Suppressor macrophage treated with lipopolysaccharide for 1 hour (primary cell): ENCODE measurements around the gene NDUFA13.

Experiments
- DNase-seq, 3 donors: peaks; one replicate each; pipeline ENCODE4 v3.0.0-alpha.2; 2020 to 2022

NDUFA13 gene

DNA sequence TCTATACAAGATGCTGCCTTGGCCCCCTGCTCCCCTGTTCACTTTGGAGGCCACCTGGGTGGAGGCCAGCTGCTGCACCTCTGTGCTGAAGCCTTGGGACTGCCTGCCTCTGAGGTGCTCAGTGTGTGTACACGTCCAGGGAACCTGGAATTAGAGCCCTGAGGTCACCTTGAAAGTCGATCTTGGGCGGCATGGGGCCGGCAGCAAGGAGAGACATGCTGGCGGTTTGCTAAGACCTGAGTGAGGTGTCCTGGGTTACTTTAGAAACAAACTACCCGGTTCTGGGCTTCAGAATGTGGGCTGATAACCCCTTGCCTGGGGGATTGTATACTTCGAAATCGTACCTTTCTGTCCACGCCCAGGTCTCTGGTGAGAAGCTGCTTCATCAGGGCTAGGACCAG is 26.2 kb upstream of the NDUFA13 start:
- no peak for DNase-seq

DNA sequence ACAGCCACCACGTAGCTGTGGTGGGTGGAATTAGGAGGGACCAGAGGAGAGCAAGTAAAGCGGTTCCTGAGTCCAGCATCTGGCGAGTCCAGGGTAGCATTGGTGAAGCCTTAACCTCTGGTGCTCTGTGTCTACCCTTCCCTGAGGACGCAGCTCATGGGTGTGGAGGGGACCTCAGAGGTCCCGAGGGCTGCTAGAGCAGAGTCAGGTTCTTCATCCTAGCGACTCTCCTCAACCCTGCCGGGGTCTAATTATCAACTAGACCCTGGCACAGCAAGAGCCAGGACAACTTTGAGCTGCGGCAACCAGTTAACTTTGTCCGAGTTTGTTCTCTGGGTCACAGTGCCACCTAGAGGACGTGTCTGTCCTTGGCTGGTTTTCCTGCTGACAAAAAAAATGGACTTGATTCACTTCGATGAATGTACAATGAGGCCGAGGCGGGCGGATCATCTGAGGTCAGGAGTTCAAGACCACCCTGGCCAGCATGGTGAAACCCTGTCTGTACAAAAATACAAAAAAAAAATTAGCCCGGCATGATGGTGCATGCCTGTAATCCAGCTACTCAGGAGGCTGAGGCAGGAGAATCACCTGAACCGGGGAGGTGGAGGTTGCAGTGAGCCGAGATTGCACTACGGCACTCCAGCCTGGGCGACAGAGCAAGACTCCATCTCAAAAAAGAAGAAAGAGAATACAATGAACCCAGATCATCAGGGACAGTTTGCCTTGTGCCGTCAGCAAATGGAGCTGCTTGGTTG is 25.6 kb upstream of the NDUFA13 start:
- DNase-seq: peak; percentile 78 to 85 (median 83)

DNA sequence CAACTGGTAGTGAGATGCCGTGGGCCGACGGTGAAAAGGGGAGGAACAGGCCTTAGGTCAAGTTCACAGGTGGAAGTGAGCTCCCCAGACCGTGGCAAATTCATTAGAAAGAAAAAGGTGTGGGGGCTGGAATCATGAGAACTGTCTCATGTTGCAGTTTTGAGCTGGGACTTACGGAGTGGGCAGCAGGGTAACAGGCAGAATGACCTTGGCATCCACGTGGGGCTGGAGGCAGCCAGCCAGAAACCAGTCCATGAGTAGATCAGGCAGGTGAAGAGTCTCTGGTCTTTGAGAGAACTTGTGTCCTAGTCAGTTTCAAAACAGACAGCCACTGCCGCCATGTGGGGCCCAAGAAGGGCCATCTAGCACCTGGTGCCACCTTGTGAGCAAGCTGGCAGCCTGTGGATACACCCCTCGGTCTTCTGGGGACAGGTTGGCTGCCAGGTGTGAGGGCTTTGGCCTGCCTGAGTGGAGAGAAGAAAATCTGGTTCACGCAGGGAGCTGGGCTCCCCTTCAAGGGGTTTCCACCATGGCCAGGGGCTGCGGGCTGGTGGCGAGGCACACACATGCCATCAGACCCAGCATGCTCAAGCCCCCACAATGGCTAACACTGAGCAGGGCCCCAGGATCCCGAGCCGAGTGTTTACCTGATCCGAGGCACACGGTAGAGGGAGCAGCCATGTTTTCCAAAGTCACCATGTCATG is 24.6 kb upstream of the NDUFA13 start:
- no peak for DNase-seq

DNA sequence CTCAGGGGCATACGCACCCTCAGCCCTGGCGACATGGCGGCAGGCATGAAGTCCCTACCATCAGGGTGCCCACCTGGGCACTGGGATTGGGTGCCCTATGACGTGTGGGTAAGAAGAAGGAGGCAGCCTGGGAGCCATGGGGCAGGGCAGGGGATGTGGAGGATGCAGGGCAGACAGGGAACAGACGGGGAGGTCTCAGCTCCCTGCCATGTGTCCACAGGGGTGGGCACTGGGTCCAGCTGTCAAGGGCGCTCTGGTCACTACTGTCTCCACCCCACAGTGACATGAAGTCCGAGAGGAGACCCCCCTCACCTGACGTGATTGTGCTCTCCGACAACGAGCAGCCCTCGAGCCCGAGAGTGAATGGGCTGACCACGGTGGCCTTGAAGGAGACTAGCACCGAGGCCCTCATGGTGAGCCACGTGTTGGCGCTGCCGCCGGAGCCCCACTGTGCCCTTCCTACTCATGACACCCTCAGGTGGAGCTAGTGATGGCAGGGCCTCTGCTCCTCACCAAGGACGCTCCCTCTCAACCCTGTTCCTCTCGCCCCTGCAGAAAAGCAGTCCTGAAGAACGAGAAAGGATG is 23.9 kb upstream of the NDUFA13 start:
- no peak for DNase-seq

DNA sequence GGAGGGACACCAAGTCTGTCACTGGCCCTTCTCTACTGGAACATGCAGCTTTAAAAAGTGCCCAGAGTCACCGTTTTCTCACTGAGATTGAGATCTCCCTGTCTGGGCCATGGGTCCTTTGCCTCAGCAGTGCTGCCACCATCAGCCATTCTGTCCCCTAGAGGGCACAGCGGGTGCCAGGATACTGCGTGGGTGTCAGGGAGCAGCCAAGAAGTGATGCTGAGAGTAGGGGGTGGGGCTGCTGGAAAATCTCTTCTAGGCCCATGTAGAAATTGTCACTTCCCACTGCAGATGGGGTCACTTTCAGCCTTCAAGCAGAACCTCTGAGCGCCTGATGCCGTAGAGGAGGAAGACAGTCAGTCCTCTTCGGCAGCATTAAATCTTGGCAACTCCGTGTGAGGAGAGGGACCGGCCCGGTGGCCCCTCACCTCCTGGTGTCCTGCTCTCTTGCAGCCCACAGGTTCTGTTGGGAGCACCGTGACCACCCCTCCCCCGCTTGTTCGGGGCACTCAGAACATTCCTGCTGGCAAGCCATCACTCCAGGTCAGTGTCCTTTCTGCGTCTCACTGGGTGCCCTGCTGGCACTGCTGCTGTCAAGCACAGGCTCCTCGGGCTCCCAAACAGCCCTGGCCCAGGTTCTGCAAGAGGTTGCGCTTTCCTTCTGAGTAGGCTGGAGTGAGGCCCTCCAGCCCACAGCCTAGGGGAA is 22.0 kb upstream of the NDUFA13 start:
- peak in 1 of 3 donors; percentile 25 for DNase-seq

DNA sequence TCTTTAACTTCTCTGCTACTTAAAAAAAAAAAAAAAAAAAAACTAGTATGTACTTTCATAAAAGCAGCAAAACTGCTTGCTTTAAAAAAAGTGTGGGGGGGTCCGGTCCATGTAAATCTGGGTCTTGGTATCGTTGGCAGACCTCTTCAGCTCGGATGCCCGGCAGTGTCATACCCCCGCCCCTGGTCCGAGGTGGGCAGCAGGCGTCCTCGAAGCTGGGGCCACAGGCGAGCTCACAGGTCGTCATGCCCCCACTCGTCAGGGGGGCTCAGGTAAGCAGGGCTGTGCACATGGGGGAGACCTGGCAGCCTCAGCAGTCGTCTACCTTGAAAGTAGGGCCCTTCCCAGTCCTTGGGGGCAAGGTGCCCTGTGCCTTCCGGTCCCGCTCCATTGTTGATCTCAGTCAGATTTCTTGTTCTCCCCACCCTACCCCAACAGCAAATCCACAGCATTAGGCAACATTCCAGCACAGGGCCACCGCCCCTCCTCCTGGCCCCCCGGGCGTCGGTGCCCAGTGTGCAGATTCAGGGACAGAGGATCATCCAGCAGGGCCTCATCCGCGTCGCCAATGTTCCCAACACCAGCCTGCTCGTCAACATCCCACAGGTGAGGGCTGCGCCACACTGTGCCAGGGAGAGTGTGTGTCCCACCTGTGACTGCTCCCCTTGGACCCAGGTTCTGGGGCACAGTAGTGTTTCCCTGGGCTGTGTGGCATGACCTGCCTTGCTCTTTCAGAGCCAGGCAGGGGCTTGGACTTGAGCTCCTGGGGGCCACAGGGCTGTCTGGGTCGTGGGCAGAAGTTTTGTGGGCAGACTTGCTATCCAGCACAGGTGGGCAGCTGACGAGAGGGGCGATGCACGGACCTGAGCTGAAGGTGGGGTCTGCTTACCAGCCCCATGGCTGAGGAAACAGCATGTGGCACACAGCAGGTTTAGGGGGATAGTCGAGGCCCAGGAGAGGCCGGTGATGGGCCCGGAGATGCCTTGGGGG is 20.1 kb upstream of the NDUFA13 start:
- DNase-seq: no peak

DNA sequence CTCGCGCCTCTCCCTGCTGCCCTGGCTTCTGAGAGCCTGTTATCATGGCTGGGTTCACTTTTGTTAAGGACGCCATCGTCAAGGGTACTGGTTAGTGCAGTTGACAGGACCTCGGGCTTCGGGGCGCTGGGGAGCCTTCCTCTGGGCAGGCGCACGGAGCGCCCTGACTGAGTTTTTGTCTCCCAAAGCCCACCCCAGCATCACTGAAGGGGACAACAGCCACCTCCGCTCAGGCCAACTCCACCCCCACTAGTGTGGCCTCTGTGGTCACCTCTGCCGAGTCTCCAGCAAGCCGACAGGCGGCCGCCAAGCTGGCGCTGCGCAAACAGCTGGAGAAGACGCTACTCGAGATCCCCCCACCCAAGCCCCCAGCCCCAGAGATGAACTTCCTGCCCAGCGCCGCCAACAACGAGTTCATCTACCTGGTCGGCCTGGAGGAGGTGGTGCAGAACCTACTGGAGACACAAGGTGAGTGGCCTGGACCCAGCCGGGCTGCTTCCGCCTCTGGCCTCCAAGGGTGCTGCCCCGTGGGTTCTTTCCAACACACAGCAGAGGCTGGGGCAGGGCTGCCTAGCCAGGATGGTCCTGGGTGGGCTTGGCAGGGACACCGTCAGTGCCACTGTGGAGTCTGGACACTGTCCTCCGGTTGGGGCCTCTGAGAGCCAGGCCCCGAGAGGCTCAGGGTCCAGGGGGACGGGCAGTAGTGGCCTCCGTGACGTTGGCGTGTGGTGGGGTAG is 17.6 kb upstream of the NDUFA13 start:
- no peak for DNase-seq

DNA sequence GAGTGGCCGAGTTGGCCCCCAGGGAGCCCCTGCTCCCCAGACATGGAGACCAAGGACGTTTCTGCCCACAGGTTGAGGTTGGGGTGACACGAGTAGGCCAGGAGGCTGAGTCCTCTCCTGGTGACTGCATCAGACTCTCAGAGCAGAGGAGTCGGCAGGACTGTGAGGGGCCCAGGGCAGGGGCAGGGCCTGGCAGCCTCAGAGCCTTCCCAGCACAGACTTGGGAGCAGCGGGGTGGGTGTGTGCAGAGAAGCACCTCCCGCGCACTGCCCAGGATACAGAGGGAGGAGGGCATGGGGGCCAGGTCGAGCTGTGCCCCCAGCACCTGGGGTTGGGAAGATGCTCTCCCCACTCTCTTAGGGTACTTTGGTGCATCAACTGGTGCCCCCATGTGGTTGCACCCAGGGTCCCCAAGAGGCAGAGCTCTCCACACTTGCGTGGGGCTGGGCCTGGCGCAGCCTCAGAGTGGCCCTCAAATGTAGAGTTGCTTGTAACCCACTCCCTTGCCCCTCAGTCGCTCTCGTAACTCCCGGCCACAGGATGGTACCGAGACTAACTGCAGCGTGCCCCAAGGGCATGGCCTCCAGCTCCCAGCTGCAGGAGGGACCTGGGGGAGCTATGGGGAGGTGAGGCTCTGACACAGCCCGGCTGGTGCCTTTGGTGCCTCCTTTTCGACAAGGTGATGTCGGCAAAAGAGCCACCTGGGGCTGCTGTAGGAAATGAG is 16.6 kb upstream of the NDUFA13 start:
- no peak for DNase-seq

DNA sequence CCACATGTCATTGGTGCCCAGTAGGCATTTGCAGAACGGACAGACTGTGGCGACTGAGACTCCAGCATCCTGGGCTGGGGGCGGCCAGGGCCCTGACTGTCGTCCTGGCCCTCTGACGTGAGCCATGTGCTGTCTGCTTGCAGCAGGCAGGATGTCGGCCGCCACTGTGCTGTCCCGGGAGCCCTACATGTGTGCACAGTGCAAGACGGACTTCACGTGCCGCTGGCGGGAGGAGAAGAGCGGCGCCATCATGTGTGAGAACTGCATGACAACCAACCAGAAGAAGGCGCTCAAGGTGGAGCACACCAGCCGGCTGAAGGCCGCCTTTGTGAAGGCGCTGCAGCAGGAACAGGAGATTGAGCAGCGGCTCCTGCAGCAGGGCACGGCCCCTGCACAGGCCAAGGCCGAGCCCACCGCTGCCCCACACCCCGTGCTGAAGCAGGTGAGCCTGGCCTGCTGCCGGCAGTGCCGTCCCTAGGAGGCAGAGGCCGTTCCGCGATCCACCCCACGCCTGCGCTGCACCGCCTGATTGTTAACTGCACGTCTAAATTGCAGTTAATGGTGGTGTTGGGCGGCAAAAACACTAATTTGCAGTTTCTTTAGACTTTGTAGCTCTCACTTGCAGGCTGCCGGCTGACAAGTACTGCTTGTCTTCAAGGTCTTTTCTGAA is 14.9 kb upstream of the NDUFA13 start:
- no peak for DNase-seq

DNA sequence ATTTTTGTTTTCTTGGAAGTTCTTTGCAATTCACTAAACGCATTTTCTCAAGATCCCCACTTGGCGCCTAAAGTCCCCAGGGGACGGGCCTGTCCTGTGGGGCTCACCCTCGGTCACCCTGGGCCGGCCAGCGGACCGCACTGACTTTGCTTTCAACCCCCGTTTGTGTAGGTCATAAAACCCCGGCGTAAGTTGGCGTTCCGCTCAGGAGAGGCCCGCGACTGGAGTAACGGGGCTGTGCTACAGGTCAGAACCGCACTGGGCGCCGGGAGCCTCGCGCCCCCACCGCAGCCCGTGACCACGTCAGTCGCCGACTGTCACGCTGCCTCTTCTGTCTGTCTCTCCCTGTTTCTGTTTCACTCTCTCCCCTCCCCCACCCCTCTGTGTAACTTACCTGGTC is 14.2 kb upstream of the NDUFA13 start:
- DNase-seq: no peak

DNA sequence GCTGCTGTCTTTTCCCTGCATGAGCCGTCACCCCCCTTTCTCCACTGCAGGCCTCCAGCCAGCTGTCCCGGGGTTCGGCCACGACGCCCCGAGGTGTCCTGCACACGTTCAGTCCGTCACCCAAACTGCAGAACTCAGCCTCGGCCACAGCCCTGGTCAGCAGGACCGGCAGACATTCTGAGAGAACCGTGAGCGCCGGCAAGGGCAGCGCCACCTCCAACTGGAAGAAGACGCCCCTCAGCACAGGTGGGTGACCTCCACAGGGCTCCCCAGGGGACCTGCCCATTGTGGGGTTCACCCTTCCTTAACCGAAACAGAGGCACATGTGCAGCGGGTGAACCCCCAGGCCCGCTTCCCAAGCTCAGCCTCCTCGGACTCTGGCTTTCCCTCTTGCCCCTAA is 13.7 kb upstream of the NDUFA13 start:
- DNase-seq: no peak

DNA sequence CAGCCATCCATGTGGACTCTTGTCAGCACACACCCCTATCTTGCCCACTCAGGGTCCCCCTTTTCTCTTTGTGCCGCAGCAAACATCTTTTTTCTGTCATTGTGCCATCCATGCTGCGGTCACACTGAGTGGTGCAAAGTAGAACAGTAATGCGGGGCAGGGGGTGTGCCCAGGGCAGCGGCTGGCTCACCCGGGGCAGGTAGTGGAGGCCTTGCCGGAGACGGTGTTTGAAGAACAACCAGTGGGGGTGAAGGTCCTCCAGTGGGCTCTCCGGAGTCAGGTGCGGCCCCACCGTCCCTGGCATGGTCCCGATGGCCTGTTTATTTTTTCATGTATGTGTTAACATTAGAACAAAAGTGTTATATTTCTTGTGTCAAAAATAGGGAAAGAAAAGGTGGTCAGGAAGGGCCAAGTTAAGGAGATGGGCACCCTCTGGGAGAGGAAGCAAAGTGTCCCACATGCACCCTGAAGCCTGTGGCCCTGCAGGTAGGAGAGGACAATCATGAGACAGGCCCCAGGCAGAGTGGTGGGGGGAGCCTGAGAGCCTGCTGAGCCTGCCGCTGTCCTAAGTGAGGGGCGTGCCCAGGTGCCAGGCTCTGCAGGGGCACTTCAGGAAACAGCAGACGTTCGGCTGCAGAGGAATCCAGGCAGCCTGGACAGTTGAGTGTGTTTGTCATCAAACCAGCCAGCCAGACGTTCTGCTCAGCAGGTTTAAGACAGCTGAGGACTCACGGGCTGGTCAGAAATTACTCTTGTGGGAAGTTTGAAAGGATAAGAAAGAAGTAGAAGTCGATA is 13.0 kb upstream of the NDUFA13 start:
- DNase-seq: no peak

DNA sequence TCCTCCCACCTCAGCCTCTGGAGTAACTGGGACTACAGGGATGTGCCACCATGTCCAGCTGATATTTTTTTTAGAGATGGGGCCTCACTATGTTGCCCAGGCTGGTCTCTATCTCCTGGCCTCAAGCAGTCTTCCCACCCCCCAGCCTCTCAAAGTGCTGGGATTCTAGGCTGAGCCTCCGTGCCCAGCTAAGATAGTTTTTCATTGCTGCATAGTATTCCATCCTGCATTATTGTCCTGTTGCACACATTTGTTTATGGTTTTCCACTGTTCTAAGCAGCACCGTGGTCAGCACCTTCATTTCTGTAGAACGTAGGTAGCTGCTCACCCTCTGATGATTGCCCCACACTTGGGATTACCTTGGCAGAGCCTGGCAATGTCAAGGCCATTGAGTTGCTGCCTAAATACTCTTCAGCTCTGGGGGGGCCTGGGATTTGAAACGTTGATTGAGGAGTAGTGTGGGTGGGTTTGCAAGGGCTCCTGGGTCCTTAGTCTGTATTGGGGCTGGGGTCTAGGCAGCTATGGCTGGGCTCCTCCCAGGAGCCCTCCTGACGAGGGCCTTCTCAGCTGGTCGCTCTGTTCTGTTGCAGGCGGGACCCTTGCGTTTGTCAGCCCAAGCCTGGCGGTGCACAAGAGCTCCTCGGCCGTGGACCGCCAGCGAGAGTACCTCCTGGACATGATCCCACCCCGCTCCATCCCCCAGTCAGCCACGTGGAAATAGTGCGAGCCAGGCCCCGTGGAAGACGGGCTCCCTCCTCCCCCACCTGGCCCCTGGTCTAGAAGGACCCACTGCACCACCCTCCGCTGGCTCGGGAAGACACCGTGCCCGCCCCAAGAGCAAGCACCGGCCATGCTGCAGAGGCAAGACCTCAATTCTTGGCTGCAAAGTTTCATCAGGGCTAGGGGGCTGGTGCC is 11.0 kb upstream of the NDUFA13 start:
- DNase-seq: no peak

DNA sequence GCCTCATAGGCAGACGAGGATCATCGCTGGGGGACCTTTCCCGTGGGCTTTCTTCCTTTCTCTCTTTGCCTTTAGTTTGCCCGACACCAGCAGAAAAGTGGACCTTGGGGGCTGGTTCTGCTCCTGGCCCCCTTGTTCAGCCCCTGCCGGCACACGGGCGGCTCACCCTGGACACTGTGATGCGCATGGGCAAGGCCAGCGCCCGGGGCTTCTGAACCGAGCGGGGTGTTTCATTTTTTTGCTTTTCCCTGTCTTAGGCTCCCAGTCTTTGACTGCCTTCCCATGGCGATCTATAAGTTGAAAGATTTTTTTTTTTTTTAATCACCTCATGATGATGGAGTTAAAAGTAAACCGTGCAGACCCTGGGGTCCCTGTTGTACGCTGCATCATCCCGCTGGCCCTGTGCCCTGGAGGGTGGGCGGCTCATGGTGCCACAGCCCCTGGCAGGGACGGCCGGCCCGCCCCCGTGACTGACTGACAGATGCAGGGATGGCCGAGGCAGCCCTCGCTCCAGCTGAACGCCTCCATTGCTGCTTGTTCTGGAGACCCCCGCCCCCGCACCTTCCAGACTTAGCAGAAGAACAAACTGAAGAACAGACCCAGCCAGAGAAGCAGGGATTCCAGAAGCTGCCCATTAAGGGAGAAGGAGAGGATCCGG is 10.2 kb upstream of the NDUFA13 start:
- DNase-seq: no peak

DNA sequence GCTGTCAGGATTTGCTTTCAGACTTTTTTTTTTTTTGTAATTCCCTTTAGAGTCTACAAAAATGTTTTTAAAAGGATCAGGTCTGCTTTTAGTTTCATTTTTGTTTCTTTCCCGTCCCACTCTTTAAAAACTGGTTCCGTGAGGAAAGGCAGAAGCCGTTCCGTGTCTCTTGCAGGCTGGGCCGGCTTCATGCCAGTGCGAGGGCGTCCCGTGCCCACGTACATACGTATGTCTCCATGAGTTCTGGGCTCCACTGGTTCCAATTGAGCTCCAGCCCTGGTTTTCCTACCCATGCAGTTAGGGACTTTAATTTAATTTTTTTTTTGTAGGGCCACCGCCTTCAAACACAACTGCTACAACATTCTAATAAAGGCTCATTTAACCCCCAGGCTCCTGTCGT is 9.4 kb upstream of the NDUFA13 start:
- no peak for DNase-seq

DNA sequence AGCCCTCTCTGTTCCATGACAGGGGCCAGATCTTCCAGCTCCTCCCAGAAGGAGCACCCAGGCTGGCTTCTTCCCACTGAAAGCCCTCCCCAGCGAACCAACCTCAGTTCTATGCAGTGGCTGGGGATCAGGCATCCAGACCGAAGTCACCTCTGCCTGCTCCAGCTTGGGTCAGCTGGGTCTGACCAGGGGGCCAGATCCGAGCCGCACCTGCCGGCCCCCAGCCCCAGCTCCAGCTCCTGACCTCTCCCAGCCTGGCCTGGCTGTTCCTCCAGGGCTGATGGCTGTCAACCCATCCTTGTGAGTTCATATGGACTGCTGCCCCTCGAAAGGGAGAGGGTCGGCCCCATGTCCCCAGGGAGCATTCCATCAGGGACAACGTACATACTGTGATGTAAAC is 8.7 kb upstream of the NDUFA13 start:
- DNase-seq: no peak

DNA sequence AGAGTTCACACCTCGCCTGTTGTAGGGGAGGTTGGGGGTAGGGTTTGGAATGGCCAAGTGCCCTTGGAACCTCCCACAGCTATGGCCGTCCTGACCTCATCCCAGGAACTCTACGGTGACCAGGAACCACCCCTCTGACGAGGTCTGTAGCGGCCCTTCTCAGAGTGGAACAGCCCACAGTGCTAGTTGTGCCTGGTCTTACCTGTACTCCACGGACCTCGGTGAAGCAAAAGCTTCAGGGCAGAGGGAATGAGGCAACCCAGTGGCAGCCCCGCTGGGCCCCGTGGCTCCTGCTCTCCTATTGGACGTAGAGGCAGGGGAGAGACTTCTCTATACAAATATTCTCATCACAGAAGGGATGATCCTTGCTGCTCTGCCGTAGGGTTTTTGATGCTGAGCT is 7.8 kb upstream of the NDUFA13 start:
- no peak for DNase-seq

DNA sequence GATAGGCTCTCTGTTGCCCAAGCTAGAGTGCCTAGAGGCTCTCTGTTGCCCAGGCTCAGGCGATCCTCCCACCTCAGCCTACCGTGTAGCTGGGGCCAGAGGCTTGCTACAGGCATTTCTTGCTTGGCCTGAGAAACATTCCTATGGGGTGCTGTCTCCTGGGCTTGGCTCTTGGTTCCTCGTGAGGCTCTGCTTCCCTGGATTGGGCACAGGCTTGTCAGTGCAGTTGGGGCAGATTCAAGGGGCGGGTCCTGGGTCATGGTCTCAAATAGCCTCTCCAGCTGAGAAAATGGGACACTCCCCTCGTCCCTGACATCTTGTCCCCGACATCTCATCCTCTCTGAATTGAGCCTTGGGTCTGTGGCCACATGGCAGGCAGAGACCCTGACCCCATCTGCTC is 5.6 kb upstream of the NDUFA13 start:
- no peak for DNase-seq
